GM23338 (cell line): ENCODE data around the gene CUEDC1. TPM values are rescaled to one million over a fixed set of nuclear protein-coding genes. Genes with fewer than 3 reads are reported as not detected.

Experiments
- ATAC-seq: fragments of 200-7000 bp; cut with Tn5 transposase; 3 replicates; pipeline ENCODE4 v1.9.1; 2020
- DNase-seq: peaks from one replicate; pipeline ENCODE4 v3.0.0-alpha.2; 2015; ENCODE audit warnings: low spot score
- H2AFZ ChIP-seq: fragments of 200-600 bp; sonication (generic); 2 replicates; pipeline ENCODE4 v1.8.0; 2016; ENCODE audit warnings: antibody characterized with exemption, mild to moderate bottlenecking, moderate library complexity
- H3F3A ChIP-seq: fragments of 200-600 bp; sonication (generic); replicated peaks from 2 replicates; pipeline ENCODE4 v1.8.0; 2017; ENCODE audit warnings: antibody characterized with exemption, mixed run types, low read depth
- H3K27ac ChIP-seq: fragments of 200-600 bp; sonication (generic); 2 replicates; pipeline ENCODE4 v1.6.1; 2016; ENCODE audit warnings: low read depth
- H3K27me3 ChIP-seq: fragments of 200-600 bp; sonication (generic); 2 replicates; pipeline ENCODE4 v1.8.0; 2016; ENCODE audit warnings: mild to moderate bottlenecking, mixed run types, moderate library complexity; ENCODE audit not compliant: insufficient read depth
- H3K36me3 ChIP-seq: fragments of 200-600 bp; sonication (generic); 2 replicates; pipeline ENCODE4 v1.8.0; 2016; ENCODE audit warnings: mild to moderate bottlenecking; ENCODE audit not compliant: insufficient read depth
- H3K4me1 ChIP-seq: fragments of 200-600 bp; sonication (generic); 2 replicates; pipeline ENCODE4 v1.8.0; 2016; ENCODE audit warnings: mild to moderate bottlenecking, moderate library complexity; ENCODE audit not compliant: insufficient read depth
- H3K4me2 ChIP-seq: fragments of 200-600 bp; sonication (generic); 2 replicates; pipeline ENCODE4 v1.7.1; 2017; ENCODE audit warnings: mixed run types
- H3K4me3 ChIP-seq: fragments of 200-600 bp; sonication (generic); 2 replicates; pipeline ENCODE4 v1.6.1; 2016; ENCODE audit warnings: mixed run types
- H3K79me2 ChIP-seq: fragments of 200-600 bp; sonication (generic); replicated peaks from 2 replicates; pipeline ENCODE4 v1.8.0; 2017; ENCODE audit warnings: mild to moderate bottlenecking; ENCODE audit not compliant: insufficient read depth
- H3K9me2 ChIP-seq: fragments of 200-600 bp; sonication (generic); 2 replicates; pipeline ENCODE4 v1.8.0; 2017; ENCODE audit not compliant: insufficient read depth
- H4K20me1 ChIP-seq: fragments of 200-600 bp; sonication (generic); replicated peaks from 2 replicates; pipeline ENCODE4 v1.8.0; 2017; ENCODE audit warnings: mild to moderate bottlenecking; ENCODE audit not compliant: insufficient read depth
- H3K27ac Mint-ChIP-seq: 2 replicates; pipeline ENCODE4 v1.8.0; 2020; ENCODE audit warnings: inconsistent platforms, mild to moderate bottlenecking, moderate library complexity, mixed read lengths
- H3K27me3 Mint-ChIP-seq: 3 replicates; pipeline ENCODE4 v1.8.0; 2022; ENCODE audit warnings: low read depth, mild to moderate bottlenecking, moderate library complexity, mixed read lengths, inconsistent platforms; ENCODE audit not compliant: insufficient read depth, poor library complexity
- H3K36me3 Mint-ChIP-seq: 3 replicates; pipeline ENCODE4 v1.8.0; 2021; ENCODE audit warnings: low read depth, mild to moderate bottlenecking, inconsistent platforms, moderate library complexity, mixed read lengths
- H3K4me1 Mint-ChIP-seq: 3 replicates; pipeline ENCODE4 v1.8.0; 2020; ENCODE audit warnings: mild to moderate bottlenecking, inconsistent platforms, mixed read lengths
- H3K4me3 Mint-ChIP-seq: 3 replicates; pipeline ENCODE4 v1.8.0; 2021; ENCODE audit warnings: moderate library complexity, mild to moderate bottlenecking, inconsistent platforms, mixed read lengths
- H3K9me3 Mint-ChIP-seq: 3 replicates; pipeline ENCODE4 v1.8.0; 2020; ENCODE audit warnings: moderate library complexity, mild to moderate bottlenecking, inconsistent platforms, mixed read lengths
- CREB1 ChIP-seq: fragments of 250-450 bp; sonication (Bioruptor Pico); IDR thresholded peaks from 2 replicates; pipeline ENCODE4 v1.5.0; 2020; ENCODE audit warnings: low read depth, mild to moderate bottlenecking, moderate library complexity
- CTCF ChIP-seq, 2 experiments: fragments of 200-600 bp in 1 of 2; sonication (generic) in 1 of 2; conservative IDR thresholded peaks; 2 replicates each; pipeline versions ENCODE4 v1.5.1 to v1.6.1; 2016 to 2017; ENCODE audit warnings: antibody characterized with exemption in 2 of 2, low read depth in 2 of 2, mild to moderate bottlenecking in 2 of 2, moderate library complexity in 1 of 2
- ETS1 ChIP-seq: IDR thresholded peaks from 2 replicates; pipeline ENCODE4 v1.6.1; 2016; ENCODE audit warnings: antibody characterized with exemption
- EZH2 ChIP-seq: fragments of 200-600 bp; sonication (generic); IDR thresholded peaks from one replicate; pipeline ENCODE4 v1.8.0; 2017; ENCODE audit warnings: antibody characterized with exemption, mild to moderate bottlenecking, low read depth; ENCODE audit not compliant: unreplicated experiment
- EZH2phosphoT487 ChIP-seq: fragments of 200-600 bp; sonication (generic); IDR thresholded peaks from one replicate; pipeline ENCODE4 v1.8.1; 2018; ENCODE audit warnings: antibody characterized with exemption; ENCODE audit not compliant: unreplicated experiment
- JUNB ChIP-seq: IDR thresholded peaks from one replicate; pipeline ENCODE4 v1.6.1; 2016; ENCODE audit warnings: antibody characterized with exemption; ENCODE audit not compliant: unreplicated experiment
- NANOG ChIP-seq: IDR thresholded peaks from 2 replicates; pipeline ENCODE4 v1.6.1; 2016; ENCODE audit warnings: antibody characterized with exemption, borderline replicate concordance
- POLR2AphosphoS5 ChIP-seq: IDR thresholded peaks from 2 replicates; pipeline ENCODE4 v1.6.1; 2016; ENCODE audit warnings: antibody characterized with exemption, low read depth
- REST ChIP-seq: IDR thresholded peaks from one replicate; pipeline ENCODE4 v1.6.1; 2018; ENCODE audit warnings: antibody characterized with exemption; ENCODE audit not compliant: unreplicated experiment
- STAT1 ChIP-seq: IDR thresholded peaks from one replicate; pipeline ENCODE4 v1.6.1; 2016; ENCODE audit warnings: antibody characterized with exemption; ENCODE audit not compliant: unreplicated experiment
- ZNF114 ChIP-seq: fragments of 250-450 bp; sonication (Bioruptor Pico); IDR thresholded peaks from 2 replicates; pipeline ENCODE4 v1.5.0; 2020; ENCODE audit warnings: mild to moderate bottlenecking, moderate library complexity
- ZNF331 ChIP-seq: fragments of 250-450 bp; sonication (Bioruptor Pico); IDR thresholded peaks from 2 replicates; pipeline ENCODE4 v1.5.0; 2020; ENCODE audit warnings: low read depth, mild to moderate bottlenecking, moderate library complexity
- ZNF462 ChIP-seq: fragments of 250-450 bp; sonication (Bioruptor Pico); IDR thresholded peaks from 2 replicates; pipeline ENCODE4 v1.5.0; 2020; ENCODE audit warnings: mild to moderate bottlenecking, moderate library complexity
- polyA plus RNA-seq: library from polyadenylated mRNA; unstranded; fragments of >200 nt; fragmentation: Nextera tagmentation; extraction: Ambion mirVana; gene quantifications from 2 replicates; pipeline ENCODE4 v1.2.1, GENCODE V29; 2016
- total RNA-seq: library from RNA; depleted of rRNA; stranded (reverse); fragments of >200 nt; shearing (Covaris generic); gene quantifications from 2 replicates; pipeline ENCODE4 v1.2.3, GENCODE V29; 2014

CUEDC1 gene
- total and polyA plus RNA-seq, 2 experiments from 2014 or later = 3.0 to 7.7 TPM

GRCh38 chr17:57899391-57899790, 55.8 kb downstream of the CUEDC1 start:
- Histone ChIP-seq H3K27me3 (no peaks in the 10 kb centered on the region), H3K36me3 (no peaks in the 10 kb centered on the region), H3K4me3 (no peak overlapping the region), H3K79me2 (no peaks in the 10 kb centered on the region), H3K9me2 (no peaks in the 10 kb centered on the region), H3K4me2 (0 out of 2 replicates have a peak overlapping the region, but pooled peaks have one; percentile 20), H3F3A (0 out of 2 replicates have a peak, but pooled peaks cover under 1% of the 10 kb centered on the region), H3K4me1 (peaks cover 15% of the 10 kb centered on the region), H3K27ac (0 out of 2 replicates have a peak overlapping the region, but pooled peaks have one; percentile 45), H4K20me1 (no peaks in the 10 kb centered on the region), H2AFZ (peak overlapping the region; percentile 52; the same call in 1 of the 2 replicates)
- Mint-ChIP-seq H3K4me1 (peaks cover 48% of the 10 kb centered on the region), H3K9me3 (no peaks in the 10 kb centered on the region), H3K27me3 (peaks cover 9% of the 10 kb centered on the region), H3K27ac (peak overlapping the region; percentile 79), H3K36me3 (no peaks in the 10 kb centered on the region), H3K4me3 (no peak overlapping the region)
- TF ChIP-seq NANOG (no peak), CTCF (conservative IDR thresholded peaks at IDR 0.05; ENCODE audit: low read depth in 2 of 2) (no peak), ETS1 (no peak), ZNF331 (CRISPR knock-in tag) (no peak), EZH2phosphoT487 (no peak), ZNF114 (CRISPR knock-in tag) (no peak), JUNB (no peak), CREB1 (CRISPR knock-in tag) (no peak), POLR2AphosphoS5 (no peak), EZH2 (no peak), REST (no peak), STAT1 (no peak), ZNF462 (no peak)
- ATAC-seq (no peak), DNase-seq (no peak)
